ACC112 (cell line): ENCODE data around the gene GMIP.
A peak's percentile ranks its signal among the peaks of the same experiment; 100 is the strongest.

ENCODE experiments used
- H2AFZ ChIP-seq: fragments of 200-600 bp; sonication (generic); one replicate; pipeline ENCODE4 v1.6.0; 2017; ENCODE audit warnings: antibody characterized with exemption, low read length; ENCODE audit not compliant: unreplicated experiment
- H3K27ac ChIP-seq: fragments of 200-600 bp; sonication (generic); 2 replicates; pipeline ENCODE4 v1.5.1; 2014; ENCODE audit warnings: low read depth, mild to moderate bottlenecking, antibody characterized with exemption, low read length, moderate library complexity
- H3K27me3 ChIP-seq: fragments of 200-600 bp; sonication (generic); 2 replicates; pipeline ENCODE4 v1.6.1; 2014; ENCODE audit warnings: mild to moderate bottlenecking, antibody characterized with exemption, low read length, moderate library complexity, mixed read lengths; ENCODE audit not compliant: insufficient read depth
- H3K36me3 ChIP-seq: fragments of 200-600 bp; sonication (generic); 2 replicates; pipeline ENCODE4 v1.6.1; 2016; ENCODE audit warnings: mild to moderate bottlenecking, antibody characterized with exemption, low read length, moderate library complexity, mixed read lengths; ENCODE audit not compliant: insufficient read depth
- H3K4me1 ChIP-seq: fragments of 200-600 bp; sonication (generic); one replicate; pipeline ENCODE4 v1.6.1; 2016; ENCODE audit warnings: low read length, mixed read lengths; ENCODE audit not compliant: insufficient read depth, unreplicated experiment, control insufficient read depth
- H3K4me3 ChIP-seq: fragments of 200-600 bp; sonication (generic); 2 replicates; pipeline ENCODE4 v1.5.1; 2014; ENCODE audit warnings: mild to moderate bottlenecking, low read depth, low read length
- H3K79me2 ChIP-seq: fragments of 200-600 bp; sonication (generic); one replicate; pipeline ENCODE4 v1.6.0; 2016; ENCODE audit warnings: low read length; ENCODE audit not compliant: control insufficient read depth, unreplicated experiment, insufficient read depth

GMIP gene

DNA sequence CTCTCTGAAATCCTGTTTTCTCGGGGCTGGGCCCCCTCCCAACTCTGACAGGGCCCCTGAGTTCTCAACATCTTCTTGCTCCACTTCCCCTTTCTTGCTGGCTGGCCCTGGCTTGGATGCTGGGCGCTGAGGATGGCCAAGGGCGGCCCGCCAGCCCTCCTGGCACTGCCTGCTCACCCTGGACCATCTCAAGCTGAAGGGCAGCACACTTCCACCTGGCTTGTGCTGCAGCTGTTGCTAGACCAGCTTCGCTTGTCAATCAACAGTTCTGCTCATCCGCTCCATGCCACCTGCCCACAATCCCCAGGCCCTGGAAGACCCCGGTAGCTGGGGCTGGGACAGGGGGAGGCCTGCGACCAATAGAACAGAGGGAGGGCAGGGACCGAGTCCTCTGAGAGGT is 6.9 kb upstream of the GMIP start:
- no peak overlapping the region for H2AFZ ChIP-seq
- H3K4me3 ChIP-seq, result no peak overlapping the region
- H3K27me3 ChIP-seq, result no peaks in the 10 kb centered on the region
- no peaks in the 10 kb centered on the region for H3K79me2 ChIP-seq
- H3K4me1 ChIP-seq, result no peaks in the 10 kb centered on the region
- no peaks in the 10 kb centered on the region for H3K36me3 ChIP-seq
- no peak overlapping the region for H3K27ac ChIP-seq

DNA sequence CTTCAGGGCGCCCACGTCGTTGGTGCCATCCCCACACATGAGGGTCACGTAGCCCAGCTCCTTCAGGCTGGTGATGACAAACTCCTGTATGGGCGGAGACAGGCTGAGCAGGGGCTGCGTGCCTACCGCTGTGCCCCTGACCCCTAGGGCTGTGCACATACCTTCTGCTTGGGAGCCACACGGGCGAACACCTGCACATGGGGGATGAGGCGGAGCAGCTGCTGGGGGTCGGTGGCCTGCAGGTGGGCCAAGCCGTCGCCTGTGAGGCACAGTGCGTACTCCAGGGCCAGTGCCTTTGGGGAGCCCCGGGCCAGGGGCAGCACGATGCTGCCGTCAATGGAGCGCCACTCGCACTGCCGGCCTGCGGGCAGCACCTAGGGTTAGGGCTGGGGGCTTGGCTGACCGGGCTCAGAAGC is 6.1 kb upstream of the GMIP start:
- no peaks in the 10 kb centered on the region for H3K4me1 ChIP-seq
- H3K27me3 ChIP-seq, result no peaks in the 10 kb centered on the region
- no peaks in the 10 kb centered on the region for H3K36me3 ChIP-seq

DNA sequence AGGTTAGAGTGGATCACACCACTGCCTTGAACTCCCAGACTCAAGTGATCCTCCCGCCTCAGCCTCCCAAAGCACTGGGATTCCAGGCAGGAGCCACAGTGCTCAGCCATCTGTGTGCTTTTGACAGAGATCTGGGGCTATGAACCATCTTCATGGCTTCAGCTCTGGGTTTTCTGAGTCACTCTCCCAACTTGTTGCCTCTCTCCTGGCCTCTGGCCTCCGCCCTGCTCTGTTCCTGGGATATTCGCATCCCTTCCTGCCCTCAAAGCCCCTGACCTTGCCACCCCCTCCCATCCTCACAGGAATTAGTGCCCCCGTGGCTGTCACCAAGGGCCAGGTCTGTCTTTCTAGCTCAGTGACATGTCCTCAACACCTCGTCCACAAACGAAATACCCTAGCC is 5.7 kb upstream of the GMIP start:
- Histone ChIP-seq H3K4me3 (no peak overlapping the region), H3K36me3 (no peaks in the 10 kb centered on the region), H3K4me1 (no peaks in the 10 kb centered on the region), H3K27ac (no peak overlapping the region), H3K79me2 (no peaks in the 10 kb centered on the region), H3K27me3 (no peaks in the 10 kb centered on the region), H2AFZ (no peak overlapping the region)

More for the DNA sequence above, 6.1 kb upstream of the GMIP start:
- H3K79me2 ChIP-seq, result no peaks in the 10 kb centered on the region
- H2AFZ ChIP-seq, result no peak overlapping the region
- H3K27ac ChIP-seq, result no peak overlapping the region
- no peak overlapping the region for H3K4me3 ChIP-seq

DNA sequence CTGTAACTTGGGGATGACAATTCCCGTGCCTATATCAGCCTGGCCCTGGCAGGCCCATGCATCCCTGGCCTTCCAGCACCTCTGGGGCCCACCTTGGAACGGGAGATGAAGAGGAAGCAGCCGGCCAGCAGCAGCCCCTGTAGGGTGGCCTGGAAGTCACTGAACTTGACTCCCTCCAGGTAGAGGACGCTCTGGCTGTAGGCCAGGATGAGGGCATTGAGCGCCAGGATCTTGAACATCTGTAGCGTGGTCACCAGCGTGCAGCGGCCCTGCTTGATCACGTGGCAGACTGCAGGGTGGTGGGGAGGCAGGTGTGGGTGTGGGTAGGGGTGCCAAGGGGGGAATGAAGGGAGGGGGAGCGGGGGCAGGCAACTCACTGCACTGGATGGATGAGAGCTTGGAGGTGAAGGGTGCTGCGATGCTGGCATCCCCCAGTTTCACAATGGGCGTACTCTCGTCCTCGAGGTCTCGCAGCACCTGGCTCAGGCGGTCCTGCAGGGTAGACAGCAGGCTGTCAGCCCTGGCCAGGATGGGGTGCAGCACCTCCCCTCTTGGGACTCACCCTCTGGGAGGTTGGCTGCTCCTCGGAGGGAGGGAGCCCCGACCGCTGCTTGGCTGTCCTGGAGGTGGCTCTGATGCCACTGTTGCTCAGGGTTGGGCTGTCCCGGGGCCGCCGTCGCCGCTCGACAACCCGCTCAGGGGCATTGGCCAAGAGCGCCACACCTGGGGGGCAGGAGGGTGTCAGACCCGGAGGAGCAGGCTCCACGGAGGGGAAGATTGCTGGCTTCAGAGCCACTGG is 3.8 kb upstream of the GMIP start:
- Histone ChIP-seq H3K36me3 (no peaks in the 10 kb centered on the region), H3K4me1 (no peaks in the 10 kb centered on the region), H3K4me3 (no peak overlapping the region), H2AFZ (no peak overlapping the region), H3K79me2 (no peaks in the 10 kb centered on the region), H3K27me3 (no peaks in the 10 kb centered on the region), H3K27ac (no peak overlapping the region)

DNA sequence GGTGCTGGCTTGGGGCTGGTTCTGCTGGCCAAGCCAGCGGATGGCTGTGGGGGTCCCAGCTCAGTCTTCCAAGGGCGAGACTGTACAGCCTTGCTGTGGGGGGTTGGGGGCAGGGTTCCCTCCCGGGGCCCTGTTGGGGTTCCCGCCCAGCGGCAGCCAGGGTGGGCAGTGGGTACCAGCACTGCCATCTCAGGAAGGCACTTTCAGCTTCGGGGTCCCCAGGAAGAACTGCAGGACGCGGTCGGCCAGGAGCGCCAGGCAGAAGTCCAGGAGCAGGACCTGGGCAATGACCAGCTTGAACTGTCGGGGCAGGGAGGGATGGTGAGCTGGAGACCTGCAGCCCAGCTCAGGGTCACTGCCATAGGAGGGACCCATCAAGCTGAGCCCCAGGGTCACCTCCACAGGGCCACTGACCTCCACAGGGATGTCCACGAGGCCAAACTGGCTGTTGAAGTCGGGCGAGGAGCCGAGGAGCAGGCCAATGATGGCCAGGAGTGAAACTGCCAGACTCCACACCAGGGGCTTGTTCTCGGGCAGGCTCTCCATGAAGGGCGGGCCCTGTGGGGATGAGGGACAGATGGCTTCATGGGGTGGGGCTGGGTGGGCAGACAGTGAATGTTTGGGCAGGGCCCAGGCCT is 1.9 kb upstream of the GMIP start:
- H2AFZ ChIP-seq, result no peak overlapping the region
- no peaks in the 10 kb centered on the region for H3K36me3 ChIP-seq
- no peak overlapping the region for H3K4me3 ChIP-seq
- H3K4me1 ChIP-seq, result no peaks in the 10 kb centered on the region
- H3K27ac ChIP-seq, result no peak overlapping the region
- no peaks in the 10 kb centered on the region for H3K79me2 ChIP-seq
- H3K27me3 ChIP-seq, result no peaks in the 10 kb centered on the region

DNA sequence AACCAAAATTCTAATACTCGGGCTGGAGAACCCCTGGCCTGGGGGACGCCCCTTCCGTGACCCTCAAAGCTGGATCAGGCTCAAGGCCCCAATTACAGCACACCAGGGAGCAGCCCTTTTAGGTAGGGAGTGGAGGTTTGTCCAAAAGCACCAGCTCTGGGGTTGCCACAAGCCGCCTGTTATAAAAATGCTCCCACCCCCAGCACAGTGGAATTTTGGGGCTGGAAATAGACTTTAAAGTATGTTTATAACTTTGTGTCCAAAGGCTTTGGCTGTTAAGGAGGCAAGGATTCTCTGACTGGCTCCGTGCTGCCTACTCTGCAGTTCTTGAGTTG is 564 bp upstream of the GMIP start:
- no peaks in the 10 kb centered on the region for H3K36me3 ChIP-seq
- H3K27ac ChIP-seq, result no peak overlapping the region
- H3K79me2 ChIP-seq, result no peaks in the 10 kb centered on the region
- no peaks in the 10 kb centered on the region for H3K27me3 ChIP-seq
- peak overlapping the region; percentile 98; the same call in 1 of the 2 replicates for H3K4me3 ChIP-seq
- H2AFZ ChIP-seq, result no peak overlapping the region
- H3K4me1 ChIP-seq, result no peaks in the 10 kb centered on the region

DNA sequence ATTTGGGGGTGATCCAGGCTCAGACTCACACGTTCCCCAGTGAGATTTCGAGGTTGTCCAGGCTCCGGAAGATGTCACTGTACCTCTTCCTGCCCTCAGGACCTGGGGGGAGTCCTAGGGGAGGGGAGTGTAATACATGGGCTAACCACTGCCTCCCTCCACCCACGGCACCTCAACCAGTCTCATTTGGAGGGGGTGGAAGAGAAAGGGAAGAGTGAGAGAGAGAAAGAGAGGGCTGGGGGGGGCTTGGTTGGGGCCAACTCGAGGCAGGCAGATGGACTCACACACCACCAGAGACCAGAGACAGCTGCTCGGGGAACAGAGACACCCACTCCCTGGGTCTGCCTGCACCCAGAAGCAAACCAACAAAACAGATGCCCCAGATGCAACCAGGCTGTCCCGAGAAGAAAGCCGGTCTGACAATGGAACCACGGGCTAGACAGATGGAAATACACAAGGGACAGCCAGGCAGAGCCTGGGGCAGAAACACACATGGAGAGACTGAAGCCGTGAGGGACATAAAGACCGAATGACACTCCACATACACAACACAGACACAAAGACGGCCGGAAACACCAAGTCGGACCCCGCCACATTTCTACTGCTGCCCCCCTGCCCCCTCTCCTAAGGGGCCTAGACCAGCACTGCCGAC is 825 bp downstream of the GMIP start:
- no peaks in the 10 kb centered on the region for H3K4me1 ChIP-seq
- peak overlapping the region; percentile 98 for H3K4me3 ChIP-seq
- peak overlapping the region; percentile 75 for H2AFZ ChIP-seq
- H3K27me3 ChIP-seq, result no peaks in the 10 kb centered on the region
- H3K36me3 ChIP-seq, result no peaks in the 10 kb centered on the region
- no peak overlapping the region for H3K27ac ChIP-seq
- no peaks in the 10 kb centered on the region for H3K79me2 ChIP-seq

DNA sequence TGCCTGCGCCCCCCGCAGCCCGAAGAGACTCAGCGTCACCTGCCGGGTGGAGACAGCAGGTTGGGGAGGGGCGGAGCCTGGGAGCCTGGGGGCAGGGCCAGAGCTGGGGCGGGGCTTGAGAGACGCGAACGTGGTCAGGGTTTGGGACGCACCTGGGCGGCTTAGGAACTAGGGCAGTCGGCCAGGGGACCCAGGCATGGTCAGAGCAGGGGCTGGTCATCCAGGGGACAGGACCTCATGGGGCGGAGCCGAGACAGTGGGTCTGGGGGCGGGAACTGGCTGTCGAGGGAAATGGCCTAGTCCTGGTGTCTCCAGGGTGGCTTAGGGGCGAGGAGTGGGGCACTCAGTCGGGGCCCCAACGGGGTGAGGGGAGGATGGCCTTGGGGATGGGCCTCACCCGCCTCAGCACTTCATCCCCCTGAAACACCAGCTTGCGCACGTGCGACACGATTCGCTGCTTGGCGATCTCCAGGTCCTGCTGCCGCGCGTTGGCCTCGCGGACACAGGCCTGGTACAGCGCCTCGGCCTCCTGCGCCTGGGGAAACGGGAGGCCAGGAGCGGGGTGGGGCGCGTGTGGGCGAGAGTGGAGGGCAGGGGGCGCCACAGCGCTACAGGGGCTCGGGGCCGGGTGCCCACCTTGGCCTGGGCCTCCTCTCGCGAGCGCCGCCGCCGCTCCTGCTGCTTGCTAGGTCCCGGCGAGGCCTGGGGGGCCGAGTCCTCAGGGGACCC is 5.8 kb downstream of the GMIP start:
- H3K4me3 ChIP-seq, result no peak overlapping the region

DNA sequence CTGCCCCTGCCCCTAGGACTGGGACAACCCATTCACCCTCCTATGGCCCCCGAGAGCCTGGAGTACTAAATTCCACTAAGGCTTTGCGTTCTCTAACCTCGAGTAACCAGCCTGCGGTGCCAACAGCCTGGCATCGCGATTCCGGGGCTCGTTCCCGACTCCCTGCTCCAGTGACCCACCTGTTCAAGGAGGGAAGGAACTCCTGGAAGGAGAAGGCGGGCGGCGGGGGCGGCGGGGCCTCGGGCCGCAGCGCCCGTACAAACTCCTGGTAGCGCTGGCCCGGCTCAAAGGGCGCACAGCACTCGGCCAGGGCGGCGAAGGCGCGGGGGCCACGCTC is 6.3 kb downstream of the GMIP start:
- Histone ChIP-seq H3K79me2 (no peaks in the 10 kb centered on the region), H3K4me1 (no peaks in the 10 kb centered on the region), H3K27me3 (no peaks in the 10 kb centered on the region), H3K36me3 (peaks cover 6% of the 10 kb centered on the region; the same call in 1 of the 2 replicates), H3K27ac (no peak overlapping the region), H2AFZ (no peak overlapping the region), H3K4me3 (no peak overlapping the region)

More for the DNA sequence above, 5.8 kb downstream of the GMIP start:
- H3K79me2 ChIP-seq, result no peaks in the 10 kb centered on the region
- H3K4me1 ChIP-seq, result no peaks in the 10 kb centered on the region
- peaks cover 6% of the 10 kb centered on the region; the same call in 1 of the 2 replicates for H3K36me3 ChIP-seq
- no peak overlapping the region for H3K27ac ChIP-seq
- no peak overlapping the region for H2AFZ ChIP-seq
- H3K27me3 ChIP-seq, result no peaks in the 10 kb centered on the region

DNA sequence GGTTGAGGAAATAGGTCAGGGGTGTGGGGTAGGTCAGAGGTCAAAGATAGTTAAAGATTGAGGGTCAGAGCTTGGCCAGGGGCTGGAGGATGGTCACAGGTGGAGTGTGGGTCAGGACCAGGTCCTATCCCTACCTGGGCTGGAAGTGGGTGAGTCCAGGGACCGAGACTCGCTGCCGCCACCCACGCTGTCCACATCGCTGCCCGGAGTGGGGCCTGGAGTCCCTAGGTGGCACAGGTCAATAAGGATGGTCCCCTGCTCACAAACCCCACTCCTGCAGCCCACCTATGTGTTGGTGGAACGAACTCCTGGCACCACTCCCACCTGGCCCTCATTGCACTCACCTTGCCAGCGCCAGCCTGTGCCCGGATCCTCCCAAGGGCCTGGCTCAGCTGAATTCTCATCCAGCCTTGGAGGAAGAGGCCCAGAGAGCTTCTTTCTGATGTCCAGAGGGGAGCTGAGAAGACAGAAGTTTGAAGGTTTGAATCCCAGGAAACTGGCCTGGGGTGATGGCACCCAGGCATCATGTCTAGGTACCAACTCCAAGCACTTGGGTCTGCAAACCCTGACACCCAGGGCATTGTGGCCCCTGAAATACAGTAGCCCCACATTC is 6.8 kb downstream of the GMIP start:
- H2AFZ ChIP-seq, result no peak overlapping the region
- no peaks in the 10 kb centered on the region for H3K79me2 ChIP-seq
- H3K4me3 ChIP-seq, result no peak overlapping the region
- no peaks in the 10 kb centered on the region for H3K27me3 ChIP-seq
- peaks cover 6% of the 10 kb centered on the region; the same call in 1 of the 2 replicates for H3K36me3 ChIP-seq
- no peaks in the 10 kb centered on the region for H3K4me1 ChIP-seq
- no peak overlapping the region for H3K27ac ChIP-seq
